ENCODE data around the gene MATK.

DNA sequence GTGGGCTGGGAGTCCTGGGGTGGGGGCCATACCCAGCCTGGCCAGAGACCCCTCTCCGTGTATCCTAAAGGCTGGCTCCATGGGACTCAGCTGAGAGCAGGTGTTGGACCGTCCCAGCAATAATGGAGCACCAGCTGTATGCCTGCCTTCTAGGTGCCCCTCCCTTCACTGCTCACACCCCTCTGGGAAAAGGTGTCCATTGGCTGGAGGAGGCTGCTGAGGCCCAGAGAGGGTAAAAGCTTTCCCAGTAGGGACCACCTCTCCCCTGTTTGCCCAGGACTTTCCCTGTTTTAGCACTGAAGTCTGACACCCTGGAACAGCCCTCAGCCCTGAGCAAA is 10.8 kb downstream of the MATK start:
- TF ChIP-seq EZH2 (IDR thresholded peaks at IDR 0.05; ENCODE audit: low read length, unreplicated experiment), result no peak
- TF ChIP-seq, protein P1, sequence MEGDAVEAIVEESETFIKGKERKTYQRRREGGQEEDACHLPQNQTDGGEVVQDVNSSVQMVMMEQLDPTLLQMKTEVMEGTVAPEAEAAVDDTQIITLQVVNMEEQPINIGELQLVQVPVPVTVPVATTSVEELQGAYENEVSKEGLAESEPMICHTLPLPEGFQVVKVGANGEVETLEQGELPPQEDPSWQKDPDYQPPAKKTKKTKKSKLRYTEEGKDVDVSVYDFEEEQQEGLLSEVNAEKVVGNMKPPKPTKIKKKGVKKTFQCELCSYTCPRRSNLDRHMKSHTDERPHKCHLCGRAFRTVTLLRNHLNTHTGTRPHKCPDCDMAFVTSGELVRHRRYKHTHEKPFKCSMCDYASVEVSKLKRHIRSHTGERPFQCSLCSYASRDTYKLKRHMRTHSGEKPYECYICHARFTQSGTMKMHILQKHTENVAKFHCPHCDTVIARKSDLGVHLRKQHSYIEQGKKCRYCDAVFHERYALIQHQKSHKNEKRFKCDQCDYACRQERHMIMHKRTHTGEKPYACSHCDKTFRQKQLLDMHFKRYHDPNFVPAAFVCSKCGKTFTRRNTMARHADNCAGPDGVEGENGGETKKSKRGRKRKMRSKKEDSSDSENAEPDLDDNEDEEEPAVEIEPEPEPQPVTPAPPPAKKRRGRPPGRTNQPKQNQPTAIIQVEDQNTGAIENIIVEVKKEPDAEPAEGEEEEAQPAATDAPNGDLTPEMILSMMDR (conservative IDR thresholded peaks at IDR 0.05; ENCODE audit: low read depth, low read length), result no peak
- no peak for TF ChIP-seq EZH2phosphoT487 (IDR thresholded peaks at IDR 0.05; ENCODE audit: borderline replicate concordance, low read length)
